Adrenal gland (tissue), 12 donors: ENCODE measurements around the gene PAQR5. TPM values are rescaled to one million over a fixed set of nuclear protein-coding genes. Genes with fewer than 3 reads are reported as not detected.

Experiments
- DNase-seq, 7 donors: peaks; one replicate each; pipeline ENCODE4 v3.0.0-alpha.2; 2019 to 2020
- H3K27ac ChIP-seq, 5 donors: fragments of 200-600 bp; sonication (generic) in 4 of 5; 1 replicate in 3 of 5; 2 replicates in 2 of 5; pipeline versions ENCODE4 v1.5.1 to v1.8.0; 2016 to 2020; ENCODE audit warnings: mild to moderate bottlenecking in 1 of 5
- H3K27me3 ChIP-seq: fragments of 200-600 bp; 2 replicates; pipeline ENCODE4 v1.8.0; 2021
- H3K36me3 ChIP-seq, 2 donors: fragments of 200-600 bp; replicated peaks in 1 of 2; 1 replicate in 1 of 2; 2 replicates in 1 of 2; pipeline versions ENCODE4 v1.5.1 to v1.8.0; 2018 to 2022
- H3K4me1 ChIP-seq, 2 donors: fragments of 200-600 bp; replicated peaks in 1 of 2; 1 replicate in 1 of 2; 2 replicates in 1 of 2; pipeline versions ENCODE4 v1.5.1 to v1.8.0; 2018 to 2021
- H3K4me3 ChIP-seq, 4 donors: fragments of 200-600 bp; sonication (generic) in 3 of 4; one replicate each; pipeline ENCODE4 v1.5.1; 2016 to 2018
- H3K9me3 ChIP-seq, 3 donors: fragments of 200-600 bp; sonication (generic) in 1 of 3; replicated peaks in 1 of 3; 1 replicate in 2 of 3; 2 replicates in 1 of 3; pipeline versions ENCODE4 v1.5.1 to v1.8.0; 2016 to 2021
- POLR2A ChIP-seq, 2 donors: fragments of 450-650 bp; IDR thresholded peaks; one replicate each; pipeline ENCODE4 v1.6.1; 2017; ENCODE audit warnings: antibody characterized with exemption in 2 of 2, mild to moderate bottlenecking in 2 of 2, moderate library complexity in 1 of 2
- WGBS, 4 donors: extraction: QIAGEN DNeasy Blood & Tissue Kit in 2 of 4; methylation state at CpG; one replicate each; pipeline versions ENCODE4 v1.1.5 to v1.1.7; 2013 to 2017; 5-methylcytosine and 5-hydroxymethylcytosine counted together
- intact Hi-C, 2 donors: fragments of 100-400 bp; cut with DNase I; formaldehyde crosslinking; loops; one replicate each; pipeline versions ENCODE4 v1.14.1 to v1.15.0; 2022 to 2023
- polyA plus RNA-seq, 3 donors: library from polyadenylated mRNA; stranded (reverse); fragments of 200-250 nt in 2 of 3; fragments of 350-450 nt in 1 of 3; fragmentation: Illumina TruSeq in 1 of 3; extraction: RNeasy Lipid Tissue Mini Kit (QIAGEN cat#74804) in 1 of 3; gene quantifications; one replicate each; pipeline ENCODE4 v1.2.3, GENCODE V29; 2013 to 2014
- total RNA-seq, 9 donors: library from RNA; depleted of rRNA in 4 of 9; stranded (reverse); fragments of >200 nt in 4 of 9; fragments of 120-200 nt in 1 of 9; fragmentation: NEBNext Ultra II Directional in 1 of 9; extraction: Animal tissue kit (Norgen Biotek cat#: 25700) in 1 of 9; gene quantifications; one replicate each; pipeline versions ENCODE4 v1.1.0 to v1.2.4, GENCODE V29; 2013 to 2023
- TF ChIP-seq, protein P1 (sequence below), 6 experiments: fragments of 450-650 bp in 4 of 6; fragments of 200-600 bp in 2 of 6; sonication (generic) in 1 of 6; IDR thresholded peaks; 1 replicate in 5 of 6; 2 replicates in 1 of 6; pipeline versions ENCODE4 v1.5.1 to v1.8.0; 2016 to 2021; ENCODE audit warnings: antibody characterized with exemption in 6 of 6, mild to moderate bottlenecking in 2 of 6, moderate library complexity in 1 of 6
- donor health status: healthy with polysubstance abuse.
- donor health status: Bipolar disorder and iron deficiency.
- donor health status: DM: yes; HTN: yes; CAD: no.
- donor health status: DM: no; HTN: no; CAD: no.
- donor health status: DM: no; HTN: no; CAD: no.
- donor health status: DM: yes; HTN: yes; CAD: no.

The PAQR5 gene
- total and polyA plus RNA-seq, 12 donors, result 11.7 to 78.2 (median 39.7) TPM

DNA sequence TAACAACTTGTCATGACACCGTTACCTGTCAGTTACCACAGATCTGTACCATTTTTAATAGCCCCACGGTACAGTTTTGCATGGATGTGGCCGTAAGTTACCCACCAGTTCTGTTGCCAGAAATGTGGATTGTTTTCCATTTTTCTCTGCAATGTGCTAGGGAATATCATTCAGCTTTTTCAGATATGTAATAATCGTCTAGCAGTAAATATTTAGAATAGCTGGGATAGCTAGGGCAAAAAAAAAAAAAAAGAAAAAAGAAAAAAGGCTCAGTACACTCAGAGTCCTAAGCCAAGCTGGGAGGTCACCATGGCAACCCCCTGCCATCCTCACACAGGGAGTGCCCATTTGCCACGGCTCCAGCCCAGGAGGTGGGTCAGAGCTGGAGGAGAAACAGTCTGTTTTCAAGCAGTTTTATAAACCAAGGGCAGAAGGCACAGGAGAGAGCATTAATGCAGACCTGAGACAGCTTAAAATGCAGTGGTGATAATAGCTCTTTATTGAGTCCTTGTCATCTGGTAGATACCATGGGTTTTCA lies 25.2 kb downstream of the PAQR5 start:
- 65 to 70% (median 67%) methylated on average over 5 of the region's 5 CpGs for WGBS, 4 donors

DNA sequence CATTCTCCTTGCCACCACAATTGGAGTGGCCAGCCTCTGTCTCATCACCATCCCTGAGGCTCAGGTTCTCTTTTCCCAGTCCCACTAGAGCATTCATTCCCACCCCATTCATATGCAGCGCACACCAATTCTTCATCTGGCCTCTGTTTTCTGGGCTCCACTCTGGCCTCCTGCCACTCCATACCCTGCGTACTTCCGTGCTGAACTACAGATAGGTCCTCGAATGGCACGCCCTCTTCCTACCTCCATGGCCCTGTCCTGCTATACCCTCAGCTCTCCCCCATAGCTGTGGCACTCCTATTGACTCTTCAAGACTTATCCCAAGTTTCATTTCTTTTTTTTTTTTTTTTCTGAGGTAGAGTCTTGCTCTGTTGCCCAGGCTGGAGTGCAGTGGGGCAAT lies 25.9 kb downstream of the PAQR5 start:
- 96 to 98% (median 97%) methylated on average over 5 of the region's 5 CpGs for WGBS, 4 donors
- no peak for DNase-seq
- Histone ChIP-seq H3K4me3 (no peak overlapping the region), H3K27me3 (no peaks in the 10 kb centered on the region), H3K36me3 (no peaks in the 10 kb centered on the region), H3K4me1 (peaks cover 10 to 14% of the 10 kb centered on the region in 2 donors), H3K27ac (no peak overlapping the region), H3K9me3 (no peaks in the 10 kb centered on the region)
- TF ChIP-seq, protein P1, sequence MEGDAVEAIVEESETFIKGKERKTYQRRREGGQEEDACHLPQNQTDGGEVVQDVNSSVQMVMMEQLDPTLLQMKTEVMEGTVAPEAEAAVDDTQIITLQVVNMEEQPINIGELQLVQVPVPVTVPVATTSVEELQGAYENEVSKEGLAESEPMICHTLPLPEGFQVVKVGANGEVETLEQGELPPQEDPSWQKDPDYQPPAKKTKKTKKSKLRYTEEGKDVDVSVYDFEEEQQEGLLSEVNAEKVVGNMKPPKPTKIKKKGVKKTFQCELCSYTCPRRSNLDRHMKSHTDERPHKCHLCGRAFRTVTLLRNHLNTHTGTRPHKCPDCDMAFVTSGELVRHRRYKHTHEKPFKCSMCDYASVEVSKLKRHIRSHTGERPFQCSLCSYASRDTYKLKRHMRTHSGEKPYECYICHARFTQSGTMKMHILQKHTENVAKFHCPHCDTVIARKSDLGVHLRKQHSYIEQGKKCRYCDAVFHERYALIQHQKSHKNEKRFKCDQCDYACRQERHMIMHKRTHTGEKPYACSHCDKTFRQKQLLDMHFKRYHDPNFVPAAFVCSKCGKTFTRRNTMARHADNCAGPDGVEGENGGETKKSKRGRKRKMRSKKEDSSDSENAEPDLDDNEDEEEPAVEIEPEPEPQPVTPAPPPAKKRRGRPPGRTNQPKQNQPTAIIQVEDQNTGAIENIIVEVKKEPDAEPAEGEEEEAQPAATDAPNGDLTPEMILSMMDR (IDR thresholded peaks at IDR 0.05), result no peak
- no peak for TF ChIP-seq POLR2A (IDR thresholded peaks at IDR 0.05)
- intact Hi-C loops, result no loop called here

More for the DNA sequence above, 25.2 kb downstream of the PAQR5 start:
- intact Hi-C loops, result no loop called here
- H3K4me3 ChIP-seq, result no peak overlapping the region
- H3K9me3 ChIP-seq, result no peaks in the 10 kb centered on the region
- DNase-seq, result peak in 6 of 7 donors; percentile 53 to 69 (median 60)
- H3K27me3 ChIP-seq, result no peaks in the 10 kb centered on the region
- TF ChIP-seq, protein P1 (IDR thresholded peaks at IDR 0.05), result no peak
- no peak overlapping the region for H3K27ac ChIP-seq
- no peaks in the 10 kb centered on the region for H3K36me3 ChIP-seq
- peaks cover 10 to 14% of the 10 kb centered on the region in 2 donors for H3K4me1 ChIP-seq

- Histone ChIP-seq H3K9me3 (no peaks in the 10 kb centered on the region), H3K4me3 (no peak overlapping the region), H3K4me1 (peaks cover 10 to 14% of the 10 kb centered on the region in 2 donors), H3K27me3 (no peaks in the 10 kb centered on the region), H3K27ac (no peak overlapping the region), H3K36me3 (no peaks in the 10 kb centered on the region)
- WGBS, 4 donors, result 83 to 92% (median 87%) methylated on average over 7 of the region's 7 CpGs
- no peak for DNase-seq
- no peak for TF ChIP-seq POLR2A (IDR thresholded peaks at IDR 0.05)
- TF ChIP-seq, protein P1 (IDR thresholded peaks at IDR 0.05), result no peak
- intact Hi-C loops, result no loop called here
Measured at GRCh38 chr15:69325456-69325971, 26.8 kb downstream of the PAQR5 start.

GRCh38 chr15:69328080-69328479 lies 29.4 kb downstream of the PAQR5 start:
- Histone ChIP-seq H3K36me3 (no peaks in the 10 kb centered on the region), H3K4me1 (peaks cover 10 to 14% of the 10 kb centered on the region in 2 donors), H3K4me3 (no peak overlapping the region), H3K9me3 (no peaks in the 10 kb centered on the region), H3K27me3 (no peaks in the 10 kb centered on the region), H3K27ac (peak overlapping the region in 3 of 5 donors; percentile 65 to 74 (median 68))
- TF ChIP-seq, protein P1 (IDR thresholded peaks at IDR 0.05), result no peak
- TF ChIP-seq POLR2A (IDR thresholded peaks at IDR 0.05), result no peak
- 63 to 71% (median 65%) methylated on average over 1 of the region's 1 CpG for WGBS, 4 donors
- peak in 2 of 7 donors; percentile 30 to 50 for DNase-seq
- intact Hi-C loops, result no loop called here
